Stimulated activated CD4-positive, alpha-beta T cell treated with anti-CD3 and anti-CD28 coated beads, Interleukin-12 subunit alpha, Interleukin-12 subunit beta, amount 100 ng/mL, for 48 hours (primary cell): Measurements from ENCODE around the gene PTRH1.

Experiments used
- DNase-seq, 3 donors: peaks; one replicate each; pipeline ENCODE4 v3.0.0-alpha.2; 2020; ENCODE audit warnings: low read depth in 2 of 3, low spot score in 1 of 3

Gene PTRH1

DNA sequence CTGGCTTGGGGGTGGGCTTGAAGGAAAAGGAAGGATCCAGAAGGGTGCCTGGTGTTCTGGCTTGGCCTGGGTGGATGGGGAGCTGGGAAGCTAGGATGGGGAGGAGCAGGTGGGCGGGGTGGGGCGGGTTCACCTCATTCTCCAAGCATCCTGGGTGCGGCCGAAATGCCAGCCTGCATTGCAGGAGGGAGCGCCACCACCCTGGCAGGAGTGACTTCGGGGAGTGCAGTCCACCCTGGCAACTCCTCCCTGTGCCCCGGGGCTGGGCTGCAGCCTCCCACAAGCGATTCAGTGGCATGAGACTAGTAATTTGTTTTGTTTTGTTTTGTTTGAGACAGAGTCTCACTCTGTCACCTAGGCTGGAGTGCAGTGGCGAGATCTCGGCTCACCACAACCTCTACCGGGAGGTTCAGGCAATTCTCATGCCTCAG, 5.9 kb upstream of the PTRH1 start:
- DNase-seq, result no peak

- DNase-seq, result no peak
Measured at GRCh38 chr9:127720865-127721227, 5.4 kb upstream of the PTRH1 start.

- no peak for DNase-seq
Measured at GRCh38 chr9:127720031-127720864, 4.8 kb upstream of the PTRH1 start.

- DNase-seq, result no peak
Measured at GRCh38 chr9:127717766-127718165, 2.3 kb upstream of the PTRH1 start.

DNA sequence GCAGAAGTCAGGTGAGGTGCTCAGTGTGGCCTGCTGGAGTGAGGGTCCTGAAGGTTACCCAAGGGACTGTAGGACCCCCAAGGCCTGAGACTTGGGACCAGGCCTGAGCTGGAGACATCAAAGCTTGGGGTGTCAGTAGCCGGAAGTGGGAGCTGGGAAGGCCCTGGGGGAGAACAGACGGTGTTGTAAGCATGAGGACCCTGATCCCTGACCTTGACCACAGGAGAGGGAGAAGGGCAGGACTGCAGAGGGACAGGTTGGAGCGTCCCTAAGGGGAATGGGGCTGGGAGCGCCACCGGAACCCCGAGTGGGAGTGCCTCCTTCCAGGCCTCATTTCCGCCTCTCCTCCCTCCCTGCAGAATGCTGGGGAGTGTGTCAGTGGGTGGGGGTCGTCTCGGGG, 949 bp upstream of the PTRH1 start:
- DNase-seq, result no peak

GRCh38 chr9:127714951-127715469, 453 bp downstream of the PTRH1 start:
- DNase-seq, result no peak

DNA sequence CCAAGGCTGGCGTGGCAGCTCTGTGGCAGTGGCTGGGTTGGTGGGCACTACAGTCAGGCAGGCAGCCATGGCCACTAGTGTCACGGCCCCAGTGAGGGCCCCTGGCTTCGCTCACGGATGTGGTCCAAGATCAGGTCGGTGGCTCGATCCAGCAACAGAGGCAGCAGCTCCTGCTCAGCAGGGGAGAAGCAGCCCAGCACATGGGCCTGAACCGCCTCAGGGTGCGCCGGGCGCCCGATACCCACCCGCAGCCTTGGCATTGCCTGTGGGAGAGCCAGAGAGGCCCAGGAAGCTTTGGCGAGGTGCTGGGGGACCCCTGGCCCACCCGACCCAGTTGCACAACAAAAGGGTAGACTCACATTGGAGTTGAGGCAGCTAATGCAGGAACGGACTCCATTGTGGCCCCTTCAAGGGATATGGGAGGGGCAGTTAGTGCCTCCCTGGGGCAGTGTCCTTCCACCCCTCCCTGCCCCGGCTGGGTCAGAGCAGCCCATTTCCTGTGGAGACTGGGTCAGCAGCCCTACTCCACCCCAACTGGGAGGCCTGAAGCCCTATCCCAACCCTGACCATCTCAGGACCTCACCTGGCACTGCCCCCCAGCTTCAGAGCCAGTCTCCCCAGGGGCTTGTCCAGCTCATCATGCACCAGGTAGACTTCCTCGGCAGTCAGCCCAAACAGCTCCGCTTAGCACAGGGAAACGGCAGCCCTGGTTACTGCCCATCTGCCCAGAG, 1.3 kb downstream of the PTRH1 start:
- DNase-seq, result no peak

DNA sequence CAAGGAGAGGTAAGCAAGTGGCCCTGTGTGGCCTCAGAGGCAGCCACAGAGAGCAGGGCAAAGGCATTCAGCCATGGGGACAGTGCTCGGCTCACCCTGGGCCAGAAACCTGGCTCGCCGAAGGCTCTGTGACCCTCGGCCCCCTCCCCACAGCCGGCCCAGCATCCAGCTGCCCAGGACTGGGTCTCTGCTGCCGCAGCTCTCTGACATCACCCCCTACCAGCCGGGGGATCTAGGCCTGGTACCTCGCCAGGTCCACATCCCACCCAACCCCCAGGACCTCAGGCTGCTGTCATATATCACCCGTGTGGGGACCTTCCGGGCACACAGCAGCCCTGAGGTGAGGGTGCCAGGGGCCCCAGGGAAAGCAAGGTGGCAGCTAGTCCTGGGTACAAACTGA, 2.6 kb downstream of the PTRH1 start:
- DNase-seq, result no peak

DNA sequence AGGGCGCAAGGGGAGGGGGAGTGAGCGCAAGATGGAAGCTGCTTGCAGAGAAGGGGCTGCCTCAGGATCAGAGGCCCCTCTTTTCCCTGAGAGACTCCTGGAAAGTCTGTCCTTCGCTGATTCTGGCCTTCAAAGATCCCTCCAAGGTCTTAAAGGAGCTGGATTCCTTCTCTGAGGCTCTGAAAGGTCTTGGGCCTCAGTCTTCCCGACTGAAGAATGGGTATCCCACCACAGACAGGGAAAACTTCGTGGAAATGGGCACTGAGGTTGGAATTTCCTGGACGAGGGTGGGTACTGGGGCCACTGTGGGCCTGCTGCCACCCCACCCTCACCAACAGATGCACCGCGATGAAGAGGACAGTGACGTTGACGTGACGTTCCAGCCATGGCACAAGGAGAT, 3.1 kb downstream of the PTRH1 start:
- DNase-seq, result no peak

- no peak for DNase-seq
Measured at GRCh38 chr9:127711831-127712274, 3.6 kb downstream of the PTRH1 start.

- no peak for DNase-seq
Measured at GRCh38 chr9:127711226-127711701, 4.2 kb downstream of the PTRH1 start.

GRCh38 chr9:127710204-127710783, 5.2 kb downstream of the PTRH1 start:
- DNase-seq, result no peak

DNA sequence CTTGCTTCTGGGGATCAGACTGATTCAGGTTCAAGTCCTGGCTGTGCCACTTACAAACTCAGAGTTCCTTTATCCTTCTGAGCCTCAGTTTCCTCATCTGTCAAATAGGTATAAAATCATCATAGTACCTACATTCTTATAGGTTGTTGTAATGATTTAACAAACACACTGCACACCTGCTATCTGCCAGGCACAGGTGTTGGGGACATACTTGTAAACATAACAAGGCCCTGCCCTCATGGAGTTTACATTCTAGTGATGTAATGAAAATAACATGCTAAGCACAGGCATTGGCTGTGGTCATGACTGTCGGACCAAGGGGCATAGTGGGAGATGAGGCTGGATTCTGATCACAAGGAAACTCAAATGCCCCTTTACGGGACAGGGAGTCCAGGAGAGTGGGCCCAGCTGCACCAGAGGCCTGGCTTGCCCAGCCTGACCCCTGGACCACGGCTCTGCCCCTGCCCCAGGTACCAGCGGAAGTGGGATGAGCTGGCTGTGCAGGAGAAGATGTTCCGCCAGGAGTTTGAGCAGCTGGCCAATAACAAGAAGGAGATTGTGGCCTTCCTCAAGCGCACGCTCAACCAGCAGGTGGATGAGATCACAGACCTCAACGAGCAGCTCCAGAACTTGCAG, 6.4 kb downstream of the PTRH1 start:
- DNase-seq, result no peak

DNA sequence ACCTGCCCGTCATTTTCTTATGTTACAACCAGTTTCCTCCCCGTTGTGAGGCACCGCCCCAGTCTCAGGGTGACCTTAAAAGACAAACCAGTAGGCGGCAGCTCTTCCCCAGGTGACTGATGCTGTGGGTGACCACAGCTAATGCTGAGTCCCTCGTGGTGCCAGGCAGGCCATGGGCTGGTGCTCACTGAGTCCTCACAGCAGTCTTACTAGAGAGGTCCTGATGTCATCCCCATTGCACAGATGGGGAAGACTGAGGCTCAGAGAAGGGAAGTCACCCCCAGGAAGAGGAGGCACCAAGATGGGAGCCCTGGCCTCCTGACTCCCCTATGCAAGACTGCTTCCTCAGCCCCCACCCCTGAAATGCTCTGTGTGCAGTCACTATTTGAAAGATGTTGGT, 7.7 kb downstream of the PTRH1 start:
- peak in 1 of 3 donors; percentile 15 for DNase-seq

GRCh38 chr9:127706836-127707241, 8.6 kb downstream of the PTRH1 start, which contains the start of gene CFAP157:
TSS of gene CFAP157 (plus strand) at chr9:127706988. CDS start at chr9:127707032, 44 bp downstream.
- no peak for DNase-seq

- no peak for DNase-seq
Measured at GRCh38 chr9:127705577-127706379, 9.7 kb downstream of the PTRH1 start.

DNA sequence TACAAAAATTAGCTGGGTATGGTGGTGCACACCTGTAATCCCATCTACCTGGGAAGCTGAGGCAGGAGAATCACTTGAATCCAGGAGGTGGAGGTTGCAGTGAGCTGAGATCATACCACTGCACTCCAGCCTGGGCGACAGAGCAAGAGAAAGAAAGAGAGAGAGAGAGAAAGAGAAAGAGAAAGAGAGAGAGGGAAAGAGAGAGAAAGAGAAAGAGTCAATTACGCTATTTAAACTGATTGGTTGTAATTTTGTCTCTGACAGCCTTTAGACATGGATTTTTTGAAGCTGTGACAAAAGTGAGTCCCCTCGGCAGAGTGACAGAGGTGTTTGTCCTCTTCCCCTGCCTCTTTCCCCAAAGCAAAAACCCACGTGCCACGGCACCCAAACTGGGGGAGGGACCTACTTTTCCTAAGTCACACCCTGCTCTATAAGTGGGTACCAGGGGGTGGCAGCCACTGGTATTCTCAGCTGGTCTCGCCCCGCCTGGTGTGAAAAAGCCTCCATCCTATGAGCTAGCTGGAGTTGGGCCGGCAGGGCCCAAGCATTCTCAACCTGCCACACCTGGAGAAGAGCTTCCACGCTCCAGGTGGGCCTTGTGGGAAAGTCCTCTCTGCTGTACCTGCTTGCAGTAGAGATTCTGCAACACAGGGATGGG, 12.0 kb downstream of the PTRH1 start:
- no peak for DNase-seq

- DNase-seq, result no peak
Measured at GRCh38 chr9:127700594-127701255, 14.7 kb downstream of the PTRH1 start.

- no peak for DNase-seq
Measured at GRCh38 chr9:127700140-127700539, 15.3 kb downstream of the PTRH1 start.
